ENCODE data around the gene ATG10.

DNA sequence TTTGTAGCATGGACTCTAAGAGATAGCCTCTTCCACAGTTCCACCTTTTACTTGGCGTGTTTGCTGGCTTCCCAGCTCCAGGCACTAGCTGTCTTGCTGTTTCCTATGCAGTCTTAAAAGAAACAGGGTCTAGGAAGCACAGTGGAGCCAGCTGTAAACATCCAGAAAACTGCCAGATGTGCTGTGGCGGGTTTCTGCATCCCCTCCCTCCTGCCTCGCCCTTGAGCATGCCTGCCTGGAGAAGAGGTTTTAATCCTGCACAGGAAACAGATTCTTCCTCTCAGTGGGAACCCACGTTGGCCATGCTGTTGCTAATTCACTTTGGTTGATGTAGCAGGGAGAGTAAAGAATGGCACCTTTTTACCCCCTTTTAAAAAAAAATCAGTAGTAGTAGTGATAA is 185.1 kb downstream of the ATG10 start:
- TF ChIP-seq POLR2A (IDR thresholded peaks at IDR 0.05) (no peak), CTCF (IDR thresholded peaks at IDR 0.05) (no peak)

Data from thyroid gland (tissue), 4 donors.